ENCODE data around the gene KLHL21.

GRCh38 chr1:6648556-6648955 lies 45.9 kb upstream of the KLHL21 start:
- TF ChIP-seq TAF1 (IDR thresholded peaks at IDR 0.05; ENCODE audit: low read depth) = no peak
- TF ChIP-seq RAD21 (IDR thresholded peaks at IDR 0.05; ENCODE audit: low read depth) = no peak
- no peak for TF ChIP-seq CREB1 (IDR thresholded peaks at IDR 0.05; ENCODE audit: low read depth)
- no peak for TF ChIP-seq YY1 (IDR thresholded peaks at IDR 0.05; ENCODE audit: low read depth)
- no peak for TF ChIP-seq EP300 (IDR thresholded peaks at IDR 0.05; ENCODE audit: borderline replicate concordance)
- no peak for TF ChIP-seq REST (IDR thresholded peaks at IDR 0.05; ENCODE audit: low read depth)
- no peak for TF ChIP-seq ZBTB7A (IDR thresholded peaks at IDR 0.05; ENCODE audit: low read depth)
- TF ChIP-seq CEBPB (IDR thresholded peaks at IDR 0.05) = no peak
- no peak for TF ChIP-seq MAX (IDR thresholded peaks at IDR 0.05)
- TF ChIP-seq TEAD4 (IDR thresholded peaks at IDR 0.05) = no peak
